ENCODE data around the gene MAP2K7. TPM values are rescaled to one million over a fixed set of nuclear protein-coding genes. Genes with fewer than 3 reads are reported as not detected.
A peak's percentile ranks its signal among the peaks of the same experiment; 100 is the strongest.

Gene MAP2K7
- total RNA-seq, 2 donors from 2014 or later: 15.2 to 16.9 TPM

DNA sequence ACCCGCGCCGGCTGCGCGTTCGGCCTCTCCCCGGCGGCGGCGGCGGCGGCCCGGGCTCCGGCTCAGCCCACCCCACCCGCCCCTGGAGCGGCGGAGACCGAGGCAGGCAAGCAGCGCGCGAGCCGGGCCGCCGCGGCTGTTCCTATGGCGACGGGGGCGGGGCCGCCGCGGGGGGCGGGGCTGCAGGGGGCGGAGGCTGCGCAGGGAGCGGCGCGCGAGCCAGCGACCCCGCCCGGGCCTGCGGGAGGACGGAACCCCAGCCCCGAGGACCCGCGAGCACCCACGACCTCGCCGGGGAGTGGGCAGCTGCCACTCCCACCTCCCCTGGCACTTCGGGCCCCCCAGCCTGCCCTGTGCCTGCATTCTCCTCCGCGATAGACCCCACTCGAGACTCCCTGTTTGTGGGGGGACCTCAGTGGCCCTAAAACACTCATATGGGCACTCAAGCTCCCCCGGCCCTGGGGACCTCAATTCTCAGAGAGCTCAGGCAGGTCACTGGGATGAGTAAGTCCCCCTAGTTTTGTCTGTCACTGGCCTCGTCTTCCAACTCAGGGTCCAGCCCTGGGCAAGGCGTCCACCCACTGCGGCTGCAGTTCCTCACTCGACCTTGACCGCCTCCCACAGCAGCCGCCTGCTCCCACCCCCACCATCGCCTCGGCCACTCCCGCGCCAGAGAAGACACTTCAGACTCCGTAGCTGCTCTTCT lies 22.5 kb downstream of the MAP2K7 start, which contains the start of gene CTXN1:
CTXN1 (minus strand) TSS at position 115 of the 706 bp plus-strand sequence. CDS start 597 bp downstream, outside the sequence.
- DNase-seq (ENCODE audit: low spot score) (no peak), ATAC-seq (ENCODE audit: insufficient number of reproducible peaks, low FRiP score, low read depth) (no peak)
- no peaks in the 10 kb centered on the region for H3K27me3 ChIP-seq (replicated peaks; ENCODE audit: insufficient read depth)
- TF ChIP-seq, protein P1, sequence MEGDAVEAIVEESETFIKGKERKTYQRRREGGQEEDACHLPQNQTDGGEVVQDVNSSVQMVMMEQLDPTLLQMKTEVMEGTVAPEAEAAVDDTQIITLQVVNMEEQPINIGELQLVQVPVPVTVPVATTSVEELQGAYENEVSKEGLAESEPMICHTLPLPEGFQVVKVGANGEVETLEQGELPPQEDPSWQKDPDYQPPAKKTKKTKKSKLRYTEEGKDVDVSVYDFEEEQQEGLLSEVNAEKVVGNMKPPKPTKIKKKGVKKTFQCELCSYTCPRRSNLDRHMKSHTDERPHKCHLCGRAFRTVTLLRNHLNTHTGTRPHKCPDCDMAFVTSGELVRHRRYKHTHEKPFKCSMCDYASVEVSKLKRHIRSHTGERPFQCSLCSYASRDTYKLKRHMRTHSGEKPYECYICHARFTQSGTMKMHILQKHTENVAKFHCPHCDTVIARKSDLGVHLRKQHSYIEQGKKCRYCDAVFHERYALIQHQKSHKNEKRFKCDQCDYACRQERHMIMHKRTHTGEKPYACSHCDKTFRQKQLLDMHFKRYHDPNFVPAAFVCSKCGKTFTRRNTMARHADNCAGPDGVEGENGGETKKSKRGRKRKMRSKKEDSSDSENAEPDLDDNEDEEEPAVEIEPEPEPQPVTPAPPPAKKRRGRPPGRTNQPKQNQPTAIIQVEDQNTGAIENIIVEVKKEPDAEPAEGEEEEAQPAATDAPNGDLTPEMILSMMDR (IDR thresholded peaks at IDR 0.05): no peak
- no peak within 1 kb of the TSS for H3K27ac ChIP-seq
- peaks cover 49 to 70% of the 10 kb centered on the region in 2 donors for H3K4me1 ChIP-seq (ENCODE audit: control insufficient read depth in 1 of 2, low read depth in 2 of 2)
- H3K9me3 ChIP-seq: no peaks in the 10 kb centered on the region
- peaks cover 19% of the 10 kb centered on the region for H3K36me3 ChIP-seq
- peak within 1 kb of the TSS; percentile 64 for H3K4me3 ChIP-seq

DNA sequence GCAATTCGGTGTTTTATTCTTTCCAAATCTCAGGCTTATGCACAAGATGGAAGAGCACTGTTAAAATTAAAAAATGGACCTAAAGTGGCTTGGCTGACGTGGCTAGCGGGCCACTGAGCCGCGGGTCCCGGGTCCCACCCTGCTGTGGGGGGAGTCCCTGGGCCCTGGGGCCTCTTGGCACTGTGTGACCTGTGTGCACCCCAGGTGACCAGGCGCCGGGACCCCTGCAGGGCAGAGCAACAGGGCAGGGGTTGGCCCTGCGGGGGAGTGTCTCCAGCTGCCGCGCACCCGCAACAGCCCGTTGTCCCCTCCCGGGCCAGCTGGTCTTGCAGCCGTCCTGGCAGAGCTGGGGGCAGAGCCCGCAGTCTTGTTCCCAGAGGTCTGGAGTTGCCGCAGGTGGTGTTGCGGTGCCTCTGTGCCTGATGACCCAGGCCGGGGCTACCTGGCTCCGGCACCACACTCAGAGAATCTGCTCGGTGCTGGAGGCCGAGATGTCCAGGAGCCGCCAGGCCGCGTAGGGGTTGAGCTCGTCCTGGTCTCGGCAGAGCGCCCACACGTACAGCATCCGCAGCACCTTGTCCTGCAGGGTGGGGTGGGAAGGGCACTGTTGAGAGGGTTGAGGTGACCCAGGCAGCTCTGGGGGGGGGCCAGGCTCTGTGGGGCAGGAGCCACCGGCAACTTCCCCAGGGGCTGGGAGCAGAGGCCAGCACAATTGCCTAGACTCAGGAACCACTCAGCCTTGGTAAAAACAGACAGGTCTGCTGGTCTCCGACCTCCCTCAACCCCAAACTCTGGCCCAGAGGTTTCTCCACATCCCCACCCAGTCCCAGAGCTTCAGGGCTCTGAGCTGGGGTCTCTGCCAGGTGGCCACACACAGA lies 23.3 kb downstream of the MAP2K7 start:
- ATAC-seq (ENCODE audit: insufficient number of reproducible peaks, low FRiP score, low read depth) (no peak), DNase-seq (ENCODE audit: low spot score) (no peak)
- TF ChIP-seq, protein P1 (IDR thresholded peaks at IDR 0.05): no peak
- Histone ChIP-seq H3K27ac (no peak overlapping the region), H3K9me3 (no peaks in the 10 kb centered on the region), H3K4me3 (peak overlapping the region; percentile 64), H3K36me3 (peaks cover 26% of the 10 kb centered on the region), H3K4me1 (ENCODE audit: control insufficient read depth in 1 of 2, low read depth in 2 of 2) (peaks cover 44 to 65% of the 10 kb centered on the region in 2 donors), H3K27me3 (replicated peaks; ENCODE audit: insufficient read depth) (no peaks in the 10 kb centered on the region)

DNA sequence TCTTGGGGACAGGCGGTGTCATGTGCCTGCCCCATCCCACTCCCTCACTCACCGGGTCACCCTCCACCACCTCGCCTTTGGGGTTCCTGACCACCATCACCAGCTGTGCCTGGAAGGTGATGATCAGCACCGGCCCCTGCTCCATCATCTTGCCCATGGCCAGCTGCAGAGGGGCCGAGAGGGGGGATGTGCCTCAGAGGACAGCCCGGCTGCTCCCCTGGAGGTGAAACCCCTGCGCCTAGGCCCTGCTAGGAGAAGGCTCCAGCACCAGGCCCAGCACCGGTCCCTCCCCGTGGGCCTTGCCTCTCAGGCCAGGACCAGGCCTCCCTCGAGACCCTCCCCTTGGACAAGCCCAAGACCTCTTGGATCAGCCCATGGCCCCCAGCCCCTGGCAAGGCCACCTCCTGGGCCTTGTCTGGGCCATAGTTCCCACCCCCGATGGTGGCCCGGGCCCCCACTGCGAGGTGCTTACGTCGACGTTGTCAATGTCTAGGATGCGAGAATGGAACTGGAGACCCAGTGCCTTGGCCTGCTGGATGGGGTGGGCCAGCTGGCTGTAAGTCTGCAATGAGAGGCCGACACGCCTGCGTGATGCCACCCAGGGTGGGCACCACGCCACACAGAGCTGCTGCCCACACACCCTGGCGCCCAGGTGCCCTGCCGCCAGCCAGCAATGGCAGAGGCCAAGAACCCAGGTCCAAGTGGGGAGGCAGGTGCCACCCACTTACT lies 24.1 kb downstream of the MAP2K7 start:
- Histone ChIP-seq H3K27me3 (replicated peaks; ENCODE audit: insufficient read depth) (no peaks in the 10 kb centered on the region), H3K27ac (peak overlapping the region; percentile 91 to 99), H3K4me1 (ENCODE audit: control insufficient read depth in 1 of 2, low read depth in 2 of 2) (peaks cover 38 to 58% of the 10 kb centered on the region in 2 donors), H3K4me3 (peak overlapping the region; percentile 62), H3K9me3 (no peaks in the 10 kb centered on the region), H3K36me3 (peaks cover 26% of the 10 kb centered on the region)
- TF ChIP-seq, protein P1 (IDR thresholded peaks at IDR 0.05): no peak
- DNase-seq (ENCODE audit: low spot score): no peak
- ATAC-seq (ENCODE audit: insufficient number of reproducible peaks, low FRiP score, low read depth): no peak

DNA sequence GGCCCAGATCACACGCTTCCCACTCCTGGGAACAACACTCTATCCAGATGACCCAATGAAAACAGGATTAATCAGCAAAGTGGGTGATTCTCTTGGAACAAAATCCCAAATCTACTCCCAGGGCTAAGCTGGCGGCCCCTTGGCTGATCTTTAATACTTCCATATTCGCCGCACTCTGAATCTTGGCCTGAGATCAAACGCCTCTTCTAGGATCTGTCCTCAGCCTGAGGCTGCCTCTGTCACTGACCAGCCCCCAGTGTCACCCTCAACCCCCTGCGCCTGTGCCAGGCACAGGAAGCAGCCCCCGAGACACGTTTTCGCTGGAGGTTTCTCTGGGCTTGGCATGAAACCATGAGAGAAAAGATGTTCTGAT lies 24.6 kb downstream of the MAP2K7 start:
- peaks cover 38 to 58% of the 10 kb centered on the region in 2 donors for H3K4me1 ChIP-seq (ENCODE audit: control insufficient read depth in 1 of 2, low read depth in 2 of 2)
- H3K4me3 ChIP-seq: peak overlapping the region; percentile 62
- TF ChIP-seq, protein P1 (IDR thresholded peaks at IDR 0.05): no peak
- H3K36me3 ChIP-seq: peaks cover 27% of the 10 kb centered on the region
- ATAC-seq (ENCODE audit: insufficient number of reproducible peaks, low FRiP score, low read depth) (peak; percentile 2), DNase-seq (ENCODE audit: low spot score) (no peak)
- H3K27ac ChIP-seq: peak overlapping the region; percentile 91 to 99
- H3K9me3 ChIP-seq: no peaks in the 10 kb centered on the region
- no peaks in the 10 kb centered on the region for H3K27me3 ChIP-seq (replicated peaks; ENCODE audit: insufficient read depth)
